SK-N-SH (cell line): ENCODE measurements around the gene KCNJ2.

ENCODE experiments used
- EP300 ChIP-seq, 2 experiments: IDR thresholded peaks; 2 replicates each; pipeline versions ENCODE4 v1.4.0 to v1.6.1; 2012; ENCODE audit warnings: borderline replicate concordance in 1 of 2, low read depth in 1 of 2, low read length in 1 of 2
- FOSL2 ChIP-seq: IDR thresholded peaks from 2 replicates; pipeline ENCODE4 v1.4.0; 2012; ENCODE audit warnings: low read depth, mild to moderate bottlenecking, moderate library complexity, borderline replicate concordance
- JUND ChIP-seq: IDR thresholded peaks from 2 replicates; pipeline ENCODE4 v1.4.0; 2012
- POLR2AphosphoS5 ChIP-seq: IDR thresholded peaks from 2 replicates; pipeline ENCODE4 v1.6.1; 2012; ENCODE audit warnings: low read depth, low read length
- SMC3 ChIP-seq: IDR thresholded peaks from 2 replicates; pipeline ENCODE4 v1.6.1; 2012; ENCODE audit warnings: low read depth, low read length, improper control_type of control experiment
- YY1 ChIP-seq: IDR thresholded peaks from 2 replicates; pipeline ENCODE4 v1.4.0; 2012; ENCODE audit warnings: low read depth, mild to moderate bottlenecking
- TF ChIP-seq, protein P1 (sequence below): fragments of 200-600 bp; sonication (generic); IDR thresholded peaks from 2 replicates; pipeline ENCODE4 v1.6.1; 2017; ENCODE audit warnings: antibody characterized with exemption, mild to moderate bottlenecking, moderate library complexity

DNA sequence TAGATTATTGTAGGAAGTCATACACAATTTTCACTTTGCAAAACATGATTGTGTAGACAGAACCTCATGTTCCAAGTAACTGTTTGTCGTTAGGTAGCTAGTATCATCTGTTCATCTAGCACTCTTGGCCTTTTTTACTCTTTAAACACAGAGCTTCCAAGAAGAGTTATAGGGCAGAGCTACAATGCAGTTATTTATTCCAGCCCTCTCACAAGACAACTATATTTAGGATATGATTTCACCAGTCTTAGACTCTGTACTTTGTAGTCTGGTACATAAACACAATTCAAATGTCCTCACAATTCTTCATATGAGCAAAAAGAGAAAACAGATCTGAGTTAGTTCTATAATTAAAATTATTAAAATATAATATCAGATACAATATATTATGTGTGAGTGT lies 37.9 kb downstream of the KCNJ2 start:
- no peak for TF ChIP-seq POLR2AphosphoS5
- no peak for TF ChIP-seq SMC3
- no peak for TF ChIP-seq EP300 (IDR thresholded peaks at IDR 0.05; ENCODE audit: borderline replicate concordance in 1 of 2, low read depth in 1 of 2, low read length in 1 of 2)
- TF ChIP-seq, protein P1, sequence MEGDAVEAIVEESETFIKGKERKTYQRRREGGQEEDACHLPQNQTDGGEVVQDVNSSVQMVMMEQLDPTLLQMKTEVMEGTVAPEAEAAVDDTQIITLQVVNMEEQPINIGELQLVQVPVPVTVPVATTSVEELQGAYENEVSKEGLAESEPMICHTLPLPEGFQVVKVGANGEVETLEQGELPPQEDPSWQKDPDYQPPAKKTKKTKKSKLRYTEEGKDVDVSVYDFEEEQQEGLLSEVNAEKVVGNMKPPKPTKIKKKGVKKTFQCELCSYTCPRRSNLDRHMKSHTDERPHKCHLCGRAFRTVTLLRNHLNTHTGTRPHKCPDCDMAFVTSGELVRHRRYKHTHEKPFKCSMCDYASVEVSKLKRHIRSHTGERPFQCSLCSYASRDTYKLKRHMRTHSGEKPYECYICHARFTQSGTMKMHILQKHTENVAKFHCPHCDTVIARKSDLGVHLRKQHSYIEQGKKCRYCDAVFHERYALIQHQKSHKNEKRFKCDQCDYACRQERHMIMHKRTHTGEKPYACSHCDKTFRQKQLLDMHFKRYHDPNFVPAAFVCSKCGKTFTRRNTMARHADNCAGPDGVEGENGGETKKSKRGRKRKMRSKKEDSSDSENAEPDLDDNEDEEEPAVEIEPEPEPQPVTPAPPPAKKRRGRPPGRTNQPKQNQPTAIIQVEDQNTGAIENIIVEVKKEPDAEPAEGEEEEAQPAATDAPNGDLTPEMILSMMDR, result no peak
- no peak for TF ChIP-seq FOSL2
- no peak for TF ChIP-seq YY1
- no peak for TF ChIP-seq JUND
